ENCODE measurements around the gene LGALS3BP.

The LGALS3BP gene

GRCh38 chr17:78999056-78999768 is 19.5 kb upstream of the LGALS3BP start:
- no peak for DNase-seq

DNA sequence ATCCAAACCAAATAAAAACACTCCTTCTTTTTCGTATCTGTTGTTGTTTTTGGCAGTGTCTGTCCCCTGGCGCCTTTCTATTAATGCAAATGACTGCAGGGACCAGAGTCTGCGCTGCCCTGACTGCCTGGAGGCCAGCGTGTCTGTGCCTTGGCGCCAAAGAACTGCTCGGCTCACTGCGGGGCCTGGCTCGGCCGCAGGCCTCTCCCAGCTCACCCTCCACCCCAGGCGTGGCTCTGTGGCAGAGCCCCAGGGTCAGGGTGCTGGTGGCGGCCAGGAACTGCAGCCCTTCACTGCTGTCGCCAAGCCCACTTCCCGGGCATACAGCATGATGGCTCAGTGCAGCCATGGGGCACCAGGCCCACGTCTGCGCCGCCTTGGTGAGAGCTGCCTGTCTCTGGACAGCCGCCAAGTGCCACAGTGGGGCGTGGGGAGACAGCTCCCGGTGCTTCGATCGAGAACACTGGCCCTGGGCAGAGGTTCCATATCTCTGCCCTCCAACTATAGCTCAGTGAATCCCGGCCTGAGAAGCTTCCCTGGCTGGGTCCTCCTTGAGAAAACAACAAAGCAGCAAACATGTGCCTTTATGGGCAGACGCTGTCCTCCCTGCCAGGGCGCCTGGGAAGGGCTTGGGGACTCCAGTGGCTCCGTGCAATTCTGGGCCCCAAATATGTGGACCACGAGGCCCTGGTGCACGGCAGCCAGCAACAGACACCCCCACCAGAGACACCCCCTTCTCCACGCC is 18.8 kb upstream of the LGALS3BP start:
- DNase-seq: no peak

GRCh38 chr17:78997881-78998280 is 18.2 kb upstream of the LGALS3BP start:
- DNase-seq: no peak

- no peak for DNase-seq
Observed at GRCh38 chr17:78997231-78997741, 17.6 kb upstream of the LGALS3BP start.

GRCh38 chr17:78996781-78997201 is 17.1 kb upstream of the LGALS3BP start:
- no peak for DNase-seq

GRCh38 chr17:78995761-78996451 is 16.2 kb upstream of the LGALS3BP start:
- no peak for DNase-seq

DNA sequence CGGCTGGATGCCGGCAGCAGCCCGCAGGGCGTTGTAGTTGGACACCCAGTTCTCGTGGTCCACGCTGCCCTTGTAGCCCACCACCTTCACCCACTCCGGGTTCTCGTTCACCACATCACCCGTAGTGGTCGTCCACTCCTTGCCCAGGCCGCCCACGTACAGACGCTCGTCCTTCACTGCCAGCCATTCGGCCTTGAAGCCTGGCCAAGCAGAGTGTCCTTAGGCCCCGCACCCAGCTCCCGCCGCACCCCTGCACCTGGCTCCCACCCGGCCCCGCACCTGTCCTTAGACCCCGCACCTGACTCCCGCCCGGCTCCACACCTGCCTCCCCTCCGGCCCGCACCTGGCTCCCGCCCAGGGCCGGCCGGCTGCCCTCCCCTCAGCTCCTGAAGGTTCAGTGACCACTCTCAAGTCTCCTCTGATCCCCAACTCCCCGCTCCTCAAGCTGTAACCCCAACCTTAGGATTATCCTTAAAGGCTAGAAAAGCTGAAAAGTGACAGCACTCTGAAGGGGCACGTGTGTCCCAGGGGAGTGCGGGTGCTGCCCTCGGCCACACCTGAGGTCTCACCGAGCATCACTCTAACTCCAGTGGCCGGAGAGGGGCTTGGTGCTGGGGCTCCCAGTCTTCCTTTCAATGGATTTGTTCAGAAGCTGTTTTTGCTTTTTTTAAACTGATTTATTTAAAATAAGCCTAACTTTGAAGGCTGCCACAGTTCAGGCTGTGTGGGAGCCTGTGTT is 15.5 kb upstream of the LGALS3BP start:
- no peak for DNase-seq

DNA sequence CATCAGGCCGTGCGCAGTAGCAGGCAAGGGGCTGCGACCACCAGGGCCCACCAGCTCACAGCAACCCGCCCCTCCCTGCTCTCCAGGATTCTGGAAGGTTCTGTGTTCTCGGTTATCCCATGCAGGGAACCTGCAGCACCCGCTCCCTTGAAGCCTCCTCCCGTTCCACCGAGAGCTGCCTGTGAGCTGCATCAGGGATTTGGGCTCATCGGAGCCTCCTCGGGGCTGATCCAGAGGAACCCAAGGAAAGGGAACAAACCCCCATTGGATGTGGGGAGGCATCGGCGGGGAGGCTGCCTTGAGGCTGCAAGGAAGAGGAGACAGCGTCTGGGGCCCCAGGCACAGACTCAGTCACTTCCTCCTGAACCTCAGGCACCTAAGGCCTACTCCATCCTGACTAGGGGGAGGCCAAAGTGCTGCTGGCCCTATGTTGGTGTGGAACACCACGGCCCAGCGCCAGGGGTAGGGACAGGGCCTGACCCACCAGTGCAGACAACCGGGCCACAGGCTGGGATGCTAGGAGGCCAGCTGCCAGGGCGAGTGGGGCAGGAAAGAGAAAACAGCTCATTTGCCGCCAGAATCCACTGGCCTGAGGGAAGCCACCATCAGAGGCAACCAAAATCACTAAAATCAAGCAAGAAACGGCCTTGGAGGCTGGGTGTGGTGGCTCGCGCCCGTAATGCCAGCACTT is 14.4 kb upstream of the LGALS3BP start:
- DNase-seq: no peak

GRCh38 chr17:78993241-78993956 is 13.7 kb upstream of the LGALS3BP start:
- DNase-seq: peak; percentile 78

DNA sequence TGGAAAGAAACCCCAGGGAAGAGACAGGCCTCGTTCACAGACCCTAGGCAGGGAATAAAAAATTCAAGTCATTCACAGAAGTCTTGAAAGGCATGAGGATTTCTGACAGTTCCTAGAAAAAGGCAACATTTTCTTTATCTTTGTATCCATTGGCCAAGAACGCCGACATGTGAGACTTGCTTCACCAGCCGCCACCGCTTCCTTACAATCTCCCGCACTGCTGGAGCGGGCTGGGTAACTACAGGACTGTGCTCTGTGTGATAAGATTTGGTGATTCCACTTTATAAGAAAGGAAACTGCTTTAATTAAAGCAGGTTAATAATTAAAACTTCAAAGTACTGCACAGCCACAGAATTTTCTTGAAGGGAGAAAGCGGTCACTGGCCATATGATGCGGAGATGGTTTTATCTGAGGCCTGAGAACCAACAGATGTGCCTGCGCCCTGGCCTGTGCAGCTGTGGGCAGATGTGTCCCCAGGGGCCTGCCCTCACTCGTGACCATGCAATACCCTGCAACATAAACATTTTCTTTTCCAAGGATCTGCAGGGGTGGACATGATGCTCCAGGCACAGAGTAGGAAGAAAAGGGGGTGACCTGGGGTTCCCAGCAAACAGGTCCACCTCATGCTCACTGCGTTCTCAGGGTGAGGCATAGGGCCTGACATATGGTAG is 13.0 kb upstream of the LGALS3BP start:
- DNase-seq: no peak

- DNase-seq: no peak
Observed at GRCh38 chr17:78991906-78992532, 12.3 kb upstream of the LGALS3BP start.

- DNase-seq: no peak
Observed at GRCh38 chr17:78991017-78991738, 11.5 kb upstream of the LGALS3BP start.

GRCh38 chr17:78990349-78991016 is 10.8 kb upstream of the LGALS3BP start:
- no peak for DNase-seq

DNA sequence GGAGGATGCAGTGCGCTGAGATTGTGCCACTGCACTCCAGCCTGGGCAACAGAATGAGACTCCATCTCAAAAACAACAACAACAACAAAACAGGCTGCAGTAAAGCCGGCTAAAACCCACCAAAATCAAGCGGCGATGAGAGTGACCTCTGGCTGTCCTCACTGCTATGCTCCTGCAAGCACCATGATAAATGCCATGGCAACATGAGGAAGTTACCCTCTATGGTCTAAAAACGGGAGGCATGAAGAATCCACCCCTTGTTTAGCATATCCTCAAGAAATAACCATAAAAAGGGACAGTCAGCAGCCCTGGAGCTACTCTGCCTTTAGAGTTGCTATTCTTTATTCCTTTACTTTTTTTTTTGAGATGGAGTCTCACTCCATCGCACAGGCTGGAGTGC is 8.4 kb upstream of the LGALS3BP start:
- no peak for DNase-seq

DNA sequence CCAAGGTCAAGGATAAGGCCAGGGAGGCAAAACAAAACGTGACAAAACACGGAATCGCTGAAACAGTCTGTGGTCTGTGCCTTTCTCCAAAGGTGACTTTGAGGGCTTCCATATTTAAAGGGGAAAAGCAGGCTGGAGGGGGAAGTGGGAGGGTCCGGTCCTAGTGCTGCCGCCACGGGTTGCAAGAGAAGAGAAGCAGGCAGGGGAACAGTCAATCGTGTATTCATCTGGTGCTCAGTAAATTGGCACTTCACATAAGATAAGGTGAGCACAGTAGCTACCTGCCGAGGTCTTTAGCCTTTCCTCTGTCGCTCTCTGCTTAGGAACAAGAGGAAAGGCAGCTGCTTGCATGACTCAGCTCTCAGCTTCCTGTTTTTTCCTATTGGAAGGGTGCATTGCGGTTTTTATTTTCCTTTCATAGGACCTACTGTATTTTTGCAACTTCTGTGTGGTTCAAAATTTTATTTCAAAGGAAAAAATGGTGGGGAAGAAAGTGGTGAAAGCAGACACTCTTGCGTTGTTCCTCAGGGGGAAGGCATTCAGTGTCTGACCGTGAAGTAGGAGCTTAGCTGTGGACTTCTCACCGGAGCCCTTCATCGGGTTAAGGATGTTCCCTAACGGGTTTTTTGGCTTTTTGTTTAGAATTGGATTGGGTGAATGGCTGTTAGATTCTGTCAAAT is 7.1 kb upstream of the LGALS3BP start:
- DNase-seq: no peak

GRCh38 chr17:78986048-78986648 is 6.4 kb upstream of the LGALS3BP start:
- DNase-seq: no peak

GRCh38 chr17:78985395-78985794 is 5.7 kb upstream of the LGALS3BP start:
- no peak for DNase-seq

Measured in eye (tissue), 1 donor.